SK-N-SH (cell line): ENCODE data around the gene TYSND1. TPM values are rescaled to one million over a fixed set of nuclear protein-coding genes. Genes with fewer than 3 reads are reported as not detected.

Experiments used
- CTCF ChIA-PET: fragments of 300-600, 350-600 bp; formaldehyde crosslinking; extraction: SDS; loops from one replicate; lab custom pipeline; 2021; lab: Yijun Ruan, JAX
- POLR2A ChIA-PET: fragments of 350-600 bp; sonication (Branson Sonifier 250); formaldehyde crosslinking; extraction: SDS; loops from one replicate; lab custom pipeline; 2020; ENCODE audit warnings: antibody characterized with exemption, inconsistent platforms; lab: Yijun Ruan, JAX
- DNase-seq: peaks from one replicate; pipeline ENCODE4 v3.0.0; 2012
- H2AFZ ChIP-seq: fragments of 200-600 bp; sonication (generic); 2 replicates; pipeline ENCODE4 v1.8.1; 2016; ENCODE audit warnings: antibody characterized with exemption, mild to moderate bottlenecking, low read depth
- H3F3A ChIP-seq: fragments of 200-600 bp; sonication (generic); replicated peaks from 2 replicates; pipeline ENCODE3; 2016; ENCODE audit warnings: antibody characterized with exemption, mild to moderate bottlenecking; ENCODE audit not compliant: insufficient read depth
- H3K27ac ChIP-seq, 2 experiments: fragments of 200-500 bp in 1 of 2; fragments of 200-600 bp in 1 of 2; sonication (Bioruptor generic) in 1 of 2; sonication (generic), shearing (Covaris generic) in 1 of 2; 2 replicates each; pipeline versions ENCODE4 v1.5.1 to v1.6.1; 2014 to 2016; ENCODE audit warnings: low read depth in 2 of 2, inconsistent platforms in 1 of 2, low read length in 1 of 2, mild to moderate bottlenecking in 1 of 2, mixed read lengths in 1 of 2
- H3K27me3 ChIP-seq: fragments of 200-600 bp; sonication (generic), shearing (Covaris generic); 2 replicates; pipeline ENCODE4 v1.6.1; 2016; ENCODE audit warnings: mixed run types; ENCODE audit not compliant: insufficient read depth
- H3K36me3 ChIP-seq, 2 experiments: fragments of 200-500 bp in 1 of 2; fragments of 200-600 bp in 1 of 2; sonication (Bioruptor generic) in 1 of 2; sonication (generic) in 1 of 2; replicated peaks in 1 of 2; 2 replicates each; pipeline versions ENCODE3 to v1.5.1; 2014 to 2016; ENCODE audit warnings: low read length in 1 of 2, mild to moderate bottlenecking in 1 of 2; ENCODE audit not compliant: insufficient read depth in 2 of 2, control insufficient read depth in 1 of 2
- H3K4me1 ChIP-seq, 2 experiments: fragments of 200-500 bp in 1 of 2; fragments of 200-600 bp in 1 of 2; sonication (Bioruptor generic) in 1 of 2; sonication (generic), shearing (Covaris generic) in 1 of 2; 2 replicates each; pipeline versions ENCODE4 v1.5.1 to v1.6.1; 2014 to 2016; ENCODE audit warnings: low read depth in 1 of 2, low read length in 1 of 2, mixed run types in 1 of 2; ENCODE audit not compliant: insufficient read depth in 2 of 2, control insufficient read depth in 1 of 2
- H3K4me2 ChIP-seq: fragments of 200-600 bp; sonication (generic), shearing (Covaris generic); 2 replicates; pipeline ENCODE4 v1.6.1; 2017; ENCODE audit warnings: mixed run types
- H3K4me3 ChIP-seq, 2 experiments: fragments of 200-500 bp in 1 of 2; fragments of 200-600 bp in 1 of 2; sonication (Bioruptor generic) in 1 of 2; sonication (generic), shearing (Covaris generic) in 1 of 2; 2 replicates each; pipeline versions ENCODE4 v1.5.1 to v1.8.1; 2014 to 2016; ENCODE audit warnings: low read depth in 2 of 2, inconsistent platforms in 1 of 2, low read length in 1 of 2, mild to moderate bottlenecking in 1 of 2, mixed read lengths in 1 of 2, moderate library complexity in 1 of 2
- H3K79me2 ChIP-seq: fragments of 200-600 bp; sonication (generic); 2 replicates; pipeline ENCODE4 v1.8.1; 2017; ENCODE audit warnings: mild to moderate bottlenecking; ENCODE audit not compliant: insufficient read depth
- H3K9ac ChIP-seq: fragments of 200-600 bp; sonication (generic); 2 replicates; pipeline ENCODE4 v1.6.1; 2017; ENCODE audit warnings: mixed run types
- H3K9me2 ChIP-seq: fragments of 200-600 bp; sonication (generic); 2 replicates; pipeline ENCODE4 v1.6.1; 2017; ENCODE audit warnings: mixed run types
- H3K9me3 ChIP-seq: fragments of 200-600 bp; sonication (generic); 2 replicates; pipeline ENCODE4 v1.6.1; 2017; ENCODE audit warnings: mixed run types, mild to moderate bottlenecking, moderate library complexity
- H4K20me1 ChIP-seq: fragments of 200-600 bp; sonication (generic); 2 replicates; pipeline ENCODE4 v1.6.1; 2017; ENCODE audit warnings: mild to moderate bottlenecking, mixed run types; ENCODE audit not compliant: insufficient read depth
- EZH2phosphoT487 ChIP-seq: fragments of 200-600 bp; sonication (generic); IDR thresholded peaks from 2 replicates; pipeline ENCODE4 v1.6.1; 2017; ENCODE audit warnings: low read depth, mixed run types, mild to moderate bottlenecking, antibody characterized with exemption, moderate library complexity, borderline replicate concordance
- IRF3 ChIP-seq: fragments of 150-350 bp; IDR thresholded peaks from 2 replicates; pipeline ENCODE4 v1.6.1; 2016; ENCODE audit warnings: mild to moderate bottlenecking, low read depth, low read length
- MEF2A ChIP-seq: IDR thresholded peaks from 2 replicates; pipeline ENCODE4 v1.4.0; 2012; ENCODE audit warnings: low read depth, borderline replicate concordance
- PBX3 ChIP-seq: IDR thresholded peaks from 2 replicates; pipeline ENCODE4; 2012
- TEAD4 ChIP-seq: IDR thresholded peaks from 2 replicates; pipeline ENCODE4 v1.4.0; 2012; ENCODE audit warnings: mild to moderate bottlenecking, borderline replicate concordance; ENCODE audit not compliant: insufficient read depth
- WGBS: methylation state at CpG from one replicate; pipeline ENCODE4 v1.1.6; 2017; ENCODE audit warnings: low lambda C conversion rate; 5-methylcytosine and 5-hydroxymethylcytosine counted together
- polyA plus RNA-seq, 3 experiments: library from polyadenylated mRNA; depleted of rRNA; stranded (reverse); fragments of >200 nt; gene quantifications; 2 replicates each; pipeline ENCODE4 v1.2.3, GENCODE V29; 2012

TYSND1 gene
- polyA plus RNA-seq, 1 of the 3 experiments (the other 2 are of a cell fraction), result 7.4 TPM

- TF ChIP-seq PBX3, result no peak
- TF ChIP-seq IRF3, result no peak
Measured at GRCh38 chr10:70090013-70090412, 56.5 kb downstream of the TYSND1 start (continued).

GRCh38 chr10:70088308-70088698, 58.2 kb downstream of the TYSND1 start:
- Histone ChIP-seq H3K79me2 (no peaks in the 10 kb centered on the region), H3K4me3 (no peak overlapping the region), H4K20me1 (no peaks in the 10 kb centered on the region), H3K27me3 (no peaks in the 10 kb centered on the region), H3K4me2 (no peak overlapping the region), H3K9me2 (no peaks in the 10 kb centered on the region), H3K9me3 (no peaks in the 10 kb centered on the region), H3F3A (no peaks in the 10 kb centered on the region), H3K27ac (no peak overlapping the region), H3K9ac (no peak overlapping the region), H3K4me1 (no peaks in the 10 kb centered on the region), H3K36me3 (peaks cover 6 to 13% of the 10 kb centered on the region in 2 experiments), H2AFZ (no peak overlapping the region)
- POLR2A ChIA-PET, result no interaction called here
- WGBS, result 93% methylated on average over 3 of the region's 3 CpGs
- TF ChIP-seq TEAD4 (no peak), MEF2A (no peak), EZH2phosphoT487 (no peak)
- CTCF ChIA-PET, result interaction anchor here (0.6 to 3.7 kb wide), 2 partner anchors 28 to 508 kb away, joined by 3 to 11 read pairs; no protein-coding TSS in a partner anchor
- DNase-seq, result no peak

Other genes starting within 250 kb of the TYSND1 start
- gene MACROH2A2, start 93.9 kb downstream of the TYSND1 start, polyA plus RNA-seq (2012; rRNA removed), result 21.7 and 28.9 TPM in 2 replicates
- 9.4 and 9.5 TPM in 2 replicates for gene AIFM2, start 13.9 kb downstream of the TYSND1 start, polyA plus RNA-seq (2012; rRNA removed)
- 20.9 and 26.4 TPM in 2 replicates for gene SAR1A, start 23.8 kb upstream of the TYSND1 start, polyA plus RNA-seq (2012; rRNA removed)
- 116 and 125 TPM in 2 replicates for gene PPA1, start 86.7 kb upstream of the TYSND1 start, polyA plus RNA-seq (2012; rRNA removed)
- gene NPFFR1, start 137.3 kb upstream of the TYSND1 start, polyA plus RNA-seq (2012; rRNA removed), result not detected in 2 replicates
- 27.7 and 28.9 TPM in 2 replicates for gene LRRC20, start 235.9 kb upstream of the TYSND1 start, polyA plus RNA-seq (2012; rRNA removed)